Measurements from ENCODE around the gene ADARB2.

Gene ADARB2

GRCh38 chr10:1347525-1347924 lies 389.8 kb downstream of the ADARB2 start (continued):
- TF ChIP-seq BCL6B (tag by site-specific recombination; IDR thresholded peaks at IDR 0.05) = no peak
- TF ChIP-seq ZNF560 (tag by site-specific recombination; IDR thresholded peaks at IDR 0.05; ENCODE audit: borderline replicate concordance) = no peak
- no peak for TF ChIP-seq ZNF416 (tag by site-specific recombination; IDR thresholded peaks at IDR 0.05)
- no peak for TF ChIP-seq ZNF223 (tag by site-specific recombination; IDR thresholded peaks at IDR 0.05)
- no peak for TF ChIP-seq ZNF792 (tag by site-specific recombination; IDR thresholded peaks at IDR 0.05)
- no peak for TF ChIP-seq ZNF302 (tag by site-specific recombination; IDR thresholded peaks at IDR 0.05; ENCODE audit: low read depth)

GRCh38 chr10:1346201-1346600 lies 391.1 kb downstream of the ADARB2 start:
- Histone ChIP-seq H3K36me3 (ENCODE audit: control insufficient read depth in 2 of 2, insufficient read depth in 1 of 2, low read length in 2 of 2) (no peaks in the 10 kb centered on the region), H3K27ac (ENCODE audit: extremely low read depth, low read depth, low read length) (no peak overlapping the region), H3K4me1 (ENCODE audit: control insufficient read depth, insufficient read depth, low read length) (no peaks in the 10 kb centered on the region), H3K4me3 (ENCODE audit: low read depth, low read length) (no peak overlapping the region), H3K9me3 (ENCODE audit: control insufficient read depth, insufficient read depth, low read depth, low read length) (no peaks in the 10 kb centered on the region)
- POLR2A ChIA-PET = no interaction called here
- TF ChIP-seq ZNF426 (tag by site-specific recombination; IDR thresholded peaks at IDR 0.05) (no peak), ZNF558 (tag by site-specific recombination; IDR thresholded peaks at IDR 0.05) (no peak), ZNF747 (tag by site-specific recombination; IDR thresholded peaks at IDR 0.05) (no peak), ZNF639 (tag by site-specific recombination; IDR thresholded peaks at IDR 0.05) (no peak), MZF1 (tag by site-specific recombination; IDR thresholded peaks at IDR 0.05; ENCODE audit: borderline replicate concordance) (no peak), ZNF510 (tag by site-specific recombination; IDR thresholded peaks at IDR 0.05; ENCODE audit: insufficient replicate concordance) (no peak), ZNF521 (tag by site-specific recombination; IDR thresholded peaks at IDR 0.05) (no peak), ZNF544 (tag by site-specific recombination; IDR thresholded peaks at IDR 0.05) (no peak), TCF7L2 (IDR thresholded peaks at IDR 0.05; ENCODE audit: borderline replicate concordance, low read depth, low read length) (no peak), ZNF629 (tag by site-specific recombination; IDR thresholded peaks at IDR 0.05) (no peak), YY1 (tag by site-specific recombination; IDR thresholded peaks at IDR 0.05) (no peak), ZNF530 (tag by site-specific recombination; IDR thresholded peaks at IDR 0.05; ENCODE audit: low read depth) (no peak), ZNF324 (tag by site-specific recombination; IDR thresholded peaks at IDR 0.05) (no peak), ZNF843 (tag by site-specific recombination; IDR thresholded peaks at IDR 0.05) (no peak), ZNF473 (tag by site-specific recombination; IDR thresholded peaks at IDR 0.05) (no peak), ZBTB20 (tag by site-specific recombination; IDR thresholded peaks at IDR 0.05) (no peak), ZNF571 (tag by site-specific recombination; IDR thresholded peaks at IDR 0.05) (no peak), ZBTB1 (tag by site-specific recombination; IDR thresholded peaks at IDR 0.05) (no peak)
- CTCF ChIA-PET = no interaction called here

- Histone ChIP-seq H3K4me3 (ENCODE audit: low read depth, low read length) (no peak overlapping the region), H3K4me1 (ENCODE audit: control insufficient read depth, insufficient read depth, low read length) (no peaks in the 10 kb centered on the region), H3K9me3 (ENCODE audit: control insufficient read depth, insufficient read depth, low read depth, low read length) (no peaks in the 10 kb centered on the region), H3K27ac (ENCODE audit: extremely low read depth, low read depth, low read length) (no peak overlapping the region), H3K36me3 (ENCODE audit: control insufficient read depth in 2 of 2, insufficient read depth in 1 of 2, low read length in 2 of 2) (no peaks in the 10 kb centered on the region)
- TF ChIP-seq ZNF660 (tag by site-specific recombination; IDR thresholded peaks at IDR 0.05) (no peak), ZNF670 (tag by site-specific recombination; IDR thresholded peaks at IDR 0.05; ENCODE audit: low read depth) (no peak), ZBTB17 (tag by site-specific recombination; IDR thresholded peaks at IDR 0.05) (no peak), ZNF777 (tag by site-specific recombination; IDR thresholded peaks at IDR 0.05; ENCODE audit: borderline replicate concordance) (no peak)
- CTCF ChIA-PET = no interaction called here
- POLR2A ChIA-PET = no interaction called here
Measured at GRCh38 chr10:1345368-1345767, 392.0 kb downstream of the ADARB2 start.
